Kidney capillary endothelial cell (primary cell): ENCODE results near the gene ZNF768.
A peak's percentile ranks its signal among the peaks of the same experiment; 100 is the strongest.
"Not testable (repeated sequence)": the region's sequence is repeated elsewhere in the genome, so short reads cannot be mapped to it uniquely, and the experiment has no call there.

ENCODE experiments used
- DNase-seq: peaks from one replicate; pipeline ENCODE4 v3.0.0-alpha.2; 2018; ENCODE audit warnings: low spot score

Gene ZNF768

GRCh38 chr16:30555315-30556124 lies 29.2 kb upstream of the ZNF768 start:
- DNase-seq = no peak

GRCh38 chr16:30554557-30555314 lies 28.4 kb upstream of the ZNF768 start:
- peak; percentile 66 for DNase-seq

GRCh38 chr16:30553393-30553899 lies 27.1 kb upstream of the ZNF768 start:
- no peak for DNase-seq

GRCh38 chr16:30552956-30553355 lies 26.6 kb upstream of the ZNF768 start:
- no peak for DNase-seq

GRCh38 chr16:30551781-30552180 lies 25.4 kb upstream of the ZNF768 start:
- DNase-seq = no peak

- no peak for DNase-seq
Observed at GRCh38 chr16:30548416-30549253, 22.3 kb upstream of the ZNF768 start.

GRCh38 chr16:30546115-30546514 lies 19.7 kb upstream of the ZNF768 start:
- DNase-seq = no peak

GRCh38 chr16:30543067-30543466 lies 16.7 kb upstream of the ZNF768 start:
- DNase-seq = no peak

- peak; percentile 75 for DNase-seq
Observed at GRCh38 chr16:30541502-30542329, 15.3 kb upstream of the ZNF768 start.

GRCh38 chr16:30540916-30541464 lies 14.6 kb upstream of the ZNF768 start:
- DNase-seq = not testable (repeated sequence)

- not testable (repeated sequence) for DNase-seq
Observed at GRCh38 chr16:30539986-30540526, 13.7 kb upstream of the ZNF768 start.

- no peak for DNase-seq
Observed at GRCh38 chr16:30539000-30539964, 12.9 kb upstream of the ZNF768 start.

GRCh38 chr16:30536391-30537024 lies 10.1 kb upstream of the ZNF768 start:
- not testable (repeated sequence) for DNase-seq

GRCh38 chr16:30535777-30536190 lies 9.4 kb upstream of the ZNF768 start:
- DNase-seq = peak; percentile 62

GRCh38 chr16:30535106-30535776 lies 8.9 kb upstream of the ZNF768 start:
- DNase-seq = no peak

- peak; percentile 69 for DNase-seq
Observed at GRCh38 chr16:30534368-30535105, 8.2 kb upstream of the ZNF768 start, which contains the start of gene ZNF747. Gene ZNF747, minus strand, starts transcription at chr16:30534858. Its CDS starts 179 bp downstream, at chr16:30534679.

- no peak for DNase-seq
Observed at GRCh38 chr16:30533748-30534367, 7.5 kb upstream of the ZNF768 start.
